Kasumi-1 (cell line): Measurements from ENCODE around the gene ANKS1A.
A peak's percentile ranks its signal among the peaks of the same experiment; 100 is the strongest.
"Not testable (repeated sequence)": the region's sequence is repeated elsewhere in the genome, so short reads cannot be mapped to it uniquely, and the experiment has no call there.

ENCODE experiments used
- DNase-seq, 2 experiments: peaks; one replicate each; lab custom pipeline; 2025; lab: John Stamatoyannopoulos, UW

Gene ANKS1A

DNA sequence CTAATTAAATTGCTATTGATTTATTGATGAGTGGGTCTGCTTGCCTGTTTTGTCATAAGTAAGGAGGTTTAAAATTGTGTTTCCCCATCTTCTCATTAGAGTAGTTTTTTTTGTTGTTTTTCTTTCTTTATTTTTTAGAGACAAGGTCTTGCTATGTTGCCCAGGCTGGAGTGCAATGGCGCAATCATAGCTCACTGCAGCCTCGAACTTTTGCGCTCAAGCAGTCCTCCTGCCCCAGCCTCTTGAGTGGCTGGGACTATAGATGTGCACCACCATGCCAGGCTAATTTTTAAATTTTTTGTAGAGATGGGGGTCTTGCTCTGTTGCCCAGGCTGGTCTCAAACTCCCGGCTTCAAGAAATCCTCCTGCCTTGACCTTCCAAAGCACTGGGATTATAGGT is 31.0 kb downstream of the ANKS1A start:
- no peak for DNase-seq

DNA sequence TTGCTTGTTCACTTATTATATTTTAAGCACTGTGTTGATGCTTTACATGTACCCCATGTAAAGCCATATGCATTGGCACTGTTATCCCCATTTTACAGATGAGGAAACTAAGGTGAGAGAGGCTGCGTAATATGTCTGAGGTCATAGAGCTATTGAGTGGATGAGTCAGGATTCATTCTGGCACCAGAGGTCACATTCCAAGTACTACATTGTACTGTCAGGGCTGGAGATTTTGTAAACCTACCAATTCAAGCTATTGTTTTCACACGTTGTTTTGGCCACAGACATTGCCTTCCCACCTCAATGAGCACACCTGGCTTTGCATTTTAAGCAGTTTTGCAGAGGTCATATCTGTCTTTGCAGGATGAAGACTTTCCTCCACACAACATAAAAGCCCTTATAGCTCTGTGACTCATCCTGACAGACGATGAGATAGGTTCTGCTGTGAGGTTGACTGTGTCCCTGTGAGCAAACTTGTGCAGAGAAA is 33.2 kb downstream of the ANKS1A start:
- no peak for DNase-seq

DNA sequence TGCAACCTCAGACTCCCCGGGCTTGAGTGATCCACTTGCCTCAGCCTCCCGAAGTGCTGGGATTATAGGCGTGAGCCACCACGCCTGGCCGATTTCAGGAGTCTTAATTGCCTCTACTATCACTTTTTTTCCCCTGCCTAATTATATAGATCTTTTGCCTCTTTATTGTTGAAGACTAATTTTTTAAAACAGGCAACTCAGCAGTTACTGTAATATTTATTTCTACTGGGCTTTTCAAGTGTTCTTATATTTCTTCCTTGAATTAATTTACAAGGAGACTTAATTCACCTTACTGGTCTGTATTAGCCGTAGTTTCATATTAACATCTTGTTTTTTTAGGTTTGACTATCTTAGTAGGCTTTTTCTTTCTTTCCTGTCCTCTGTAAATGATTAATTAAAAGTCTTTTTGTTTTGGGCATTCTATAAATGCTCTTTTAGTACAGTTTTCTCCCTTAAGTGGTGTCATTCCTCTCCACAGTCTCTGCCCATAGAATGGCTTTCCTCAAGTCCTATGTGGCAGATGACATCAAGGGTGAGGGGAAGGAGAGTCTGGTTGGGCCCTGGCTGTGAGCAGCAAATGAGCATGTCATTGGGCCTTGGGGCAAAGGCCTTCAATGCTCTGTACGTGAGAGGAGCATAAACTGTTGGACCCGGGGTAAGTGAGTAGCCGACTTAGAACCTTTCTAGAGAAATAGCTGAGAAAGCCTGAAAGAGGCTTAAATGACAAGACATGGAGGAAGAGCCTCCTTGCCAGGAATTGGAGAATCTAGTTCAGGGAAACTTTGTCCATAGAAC is 36.0 kb downstream of the ANKS1A start:
- no peak for DNase-seq

DNA sequence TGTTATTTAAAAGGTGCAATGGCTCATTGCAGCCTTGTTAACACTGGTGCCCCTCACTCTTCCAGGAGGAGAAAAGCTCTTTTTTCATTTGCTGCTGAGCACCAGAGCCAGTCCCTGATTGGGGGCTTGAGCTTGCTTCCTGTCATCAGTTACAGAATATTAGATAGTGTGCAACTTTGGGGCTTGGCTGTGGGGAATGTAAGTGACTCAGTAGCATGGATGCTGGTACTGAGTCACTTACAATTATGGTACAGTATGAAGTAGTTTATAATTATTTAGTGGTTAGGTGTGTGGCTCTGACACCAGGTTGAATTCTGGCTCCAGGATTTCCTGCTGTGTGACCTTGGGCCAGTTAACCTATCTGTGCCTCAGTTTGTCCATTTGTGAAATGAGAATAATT is 37.6 kb downstream of the ANKS1A start:
- DNase-seq, result no peak

DNA sequence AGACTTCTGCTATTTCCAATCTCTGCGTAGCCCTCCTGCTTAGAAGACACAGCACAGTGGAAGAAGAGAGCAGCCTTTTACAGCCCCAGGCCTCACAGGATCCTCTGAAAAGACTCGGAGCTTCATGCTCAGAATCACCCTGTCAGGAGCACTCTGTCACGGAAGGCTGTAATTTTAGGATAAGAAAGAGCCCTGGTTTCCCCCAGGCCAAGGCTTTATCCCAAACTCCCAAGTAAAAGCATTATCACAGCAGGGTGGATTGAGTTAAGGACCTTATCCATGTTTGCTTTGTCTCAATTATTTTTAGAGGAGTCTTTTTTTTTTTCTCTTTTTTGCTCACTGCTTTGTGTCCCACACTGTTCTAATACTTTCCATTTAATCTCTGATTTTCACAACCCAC is 39.2 kb downstream of the ANKS1A start:
- no peak for DNase-seq

DNA sequence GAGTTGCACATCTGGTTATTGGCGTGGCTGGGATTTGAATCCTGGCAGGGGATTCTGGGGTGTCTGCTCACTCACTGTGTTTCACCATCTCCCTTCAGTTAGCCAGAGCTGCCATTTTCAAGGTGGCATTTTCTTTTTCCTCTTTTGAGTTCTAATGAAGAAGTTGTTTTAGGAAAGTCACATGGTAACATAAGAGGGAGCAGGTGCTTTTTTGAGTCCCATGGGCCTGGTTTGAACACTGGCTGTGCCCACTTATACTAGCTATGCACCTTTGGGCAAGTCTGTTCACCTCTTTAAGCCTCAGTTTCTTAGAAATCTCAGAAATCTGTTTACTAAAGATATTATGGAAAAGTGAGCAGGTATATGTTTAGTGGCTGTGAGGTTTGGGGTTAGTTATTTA is 39.6 kb downstream of the ANKS1A start:
- DNase-seq, result no peak

DNA sequence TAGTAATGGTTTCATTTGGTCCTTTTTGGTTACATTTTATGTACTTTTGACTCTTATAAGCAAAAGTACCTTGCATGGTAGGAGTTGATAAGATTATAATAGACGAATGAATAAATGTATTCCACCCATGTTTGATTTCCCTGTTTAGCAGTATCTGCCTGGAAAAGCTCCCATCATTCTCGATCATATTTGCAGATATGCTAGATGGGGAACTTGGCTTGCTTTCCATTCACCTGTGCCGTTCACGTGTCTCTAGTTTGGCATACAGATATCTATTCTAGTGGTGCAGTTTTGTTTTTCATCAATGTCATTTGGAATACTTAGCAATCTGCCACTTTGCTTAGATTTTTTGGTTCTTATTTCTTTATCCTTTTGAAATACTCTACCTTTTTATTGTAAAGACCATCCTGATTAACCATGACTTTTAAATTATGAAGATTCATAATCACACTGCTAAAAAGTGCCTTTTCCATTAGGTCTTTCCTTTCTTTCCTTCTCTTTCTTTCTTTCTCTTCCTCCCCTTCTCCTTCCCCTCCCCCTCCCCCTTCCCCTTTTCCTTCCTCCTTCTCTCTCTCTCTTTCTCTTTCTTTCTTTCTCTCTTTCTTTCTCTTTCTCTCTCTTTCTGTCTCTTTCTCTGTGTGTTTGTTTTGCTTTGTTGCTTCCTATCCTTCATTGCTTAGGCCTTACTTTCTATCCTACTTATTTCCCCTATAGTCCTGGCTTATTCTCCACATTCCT is 40.4 kb downstream of the ANKS1A start:
- no peak for DNase-seq

DNA sequence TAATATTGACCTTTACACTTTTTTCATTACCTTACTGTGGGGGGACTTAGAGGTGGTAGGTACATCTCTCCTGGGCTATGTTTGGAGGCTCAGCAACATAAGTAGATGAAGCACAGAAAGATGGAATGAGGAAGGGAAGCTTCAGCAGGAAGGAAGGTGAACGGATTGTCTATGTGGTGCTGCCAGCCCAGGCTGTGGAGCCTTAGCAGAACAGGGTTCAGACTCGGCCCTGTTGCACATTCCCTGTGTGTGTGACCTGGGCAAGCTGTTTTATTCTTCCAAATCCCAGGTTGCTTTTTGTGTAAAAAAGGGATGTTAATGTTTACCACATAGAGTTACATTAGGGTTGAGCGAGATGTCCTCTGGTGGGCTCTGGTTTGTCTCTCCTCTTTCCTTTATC is 41.2 kb downstream of the ANKS1A start:
- DNase-seq, result no peak

DNA sequence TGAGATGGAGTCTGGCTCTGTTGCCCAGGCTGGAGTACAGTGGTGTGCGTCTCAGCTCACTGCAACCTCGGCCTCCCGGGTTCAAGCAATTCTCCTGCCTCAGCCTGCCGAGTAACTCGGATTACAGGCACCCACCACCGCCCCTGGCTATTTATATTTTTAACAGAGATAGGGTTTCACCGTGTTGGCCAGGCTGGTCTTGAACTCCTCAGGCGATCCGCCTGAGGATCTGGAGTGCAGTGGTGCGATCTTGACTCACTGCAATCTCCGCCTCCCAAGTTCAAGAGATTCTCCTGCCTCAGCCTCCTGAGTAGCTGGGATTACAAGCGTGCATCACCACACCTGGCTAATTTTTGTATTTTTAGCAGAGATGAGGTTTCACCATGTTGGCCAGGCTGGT is 43.1 kb downstream of the ANKS1A start:
- not testable (repeated sequence) for DNase-seq

DNA sequence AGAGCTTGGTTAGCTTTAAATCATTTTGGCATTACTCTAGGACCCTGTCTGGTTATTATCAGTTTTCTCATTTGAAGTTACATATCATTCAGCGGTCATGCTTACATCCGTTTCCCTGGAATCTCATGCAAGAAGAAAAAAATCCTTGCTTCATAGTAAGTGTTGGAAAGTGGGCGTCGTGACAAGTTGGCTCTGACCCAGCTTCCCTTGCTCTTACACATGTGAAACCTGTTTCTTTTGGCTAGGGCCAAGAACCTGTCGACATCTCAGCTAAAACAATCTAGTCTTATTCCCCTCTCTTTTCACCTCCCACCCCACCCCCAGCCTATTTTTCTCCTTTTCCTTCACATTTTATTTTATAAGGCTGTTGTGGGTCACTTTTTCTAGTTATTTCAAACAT is 45.5 kb downstream of the ANKS1A start:
- DNase-seq, result no peak

DNA sequence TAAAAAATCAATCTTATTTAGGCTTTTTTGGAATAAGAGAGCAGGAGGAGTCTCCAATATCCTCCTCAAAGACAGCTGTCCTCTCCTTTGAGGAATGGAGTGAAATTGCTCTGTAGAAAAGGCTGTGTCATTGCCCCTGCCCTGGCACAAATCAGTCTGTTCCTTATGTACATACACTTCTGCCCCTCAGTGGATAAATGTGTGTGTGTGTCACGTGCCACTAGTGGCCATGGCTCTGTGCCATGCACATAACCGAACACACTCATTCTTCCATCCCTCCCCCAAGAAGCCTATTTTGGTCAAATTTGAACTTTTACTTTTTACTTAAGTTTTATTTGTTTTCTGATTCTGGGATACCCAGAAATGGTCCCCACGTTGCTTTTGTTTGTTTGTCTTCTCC is 49.2 kb downstream of the ANKS1A start:
- no peak for DNase-seq

DNA sequence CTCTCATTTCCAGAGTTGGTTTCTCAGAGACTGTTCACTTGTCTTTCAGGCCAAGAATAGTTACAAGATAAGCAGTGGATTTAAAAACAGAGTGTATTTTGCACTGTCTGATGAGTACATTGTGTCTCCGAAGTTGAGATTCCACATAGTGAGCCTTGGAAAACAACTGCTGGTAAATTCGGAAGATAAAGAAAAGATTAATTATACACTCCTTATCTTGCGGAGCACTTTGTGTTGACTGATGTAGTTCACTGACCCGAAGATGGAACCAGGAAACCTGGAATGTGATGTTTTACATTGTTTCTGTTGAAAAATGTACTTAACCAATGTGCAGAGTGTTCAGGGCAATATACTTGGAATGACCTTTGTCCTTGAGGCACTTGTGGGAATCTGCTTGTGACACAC is 51.0 kb downstream of the ANKS1A start:
- DNase-seq, result no peak

DNA sequence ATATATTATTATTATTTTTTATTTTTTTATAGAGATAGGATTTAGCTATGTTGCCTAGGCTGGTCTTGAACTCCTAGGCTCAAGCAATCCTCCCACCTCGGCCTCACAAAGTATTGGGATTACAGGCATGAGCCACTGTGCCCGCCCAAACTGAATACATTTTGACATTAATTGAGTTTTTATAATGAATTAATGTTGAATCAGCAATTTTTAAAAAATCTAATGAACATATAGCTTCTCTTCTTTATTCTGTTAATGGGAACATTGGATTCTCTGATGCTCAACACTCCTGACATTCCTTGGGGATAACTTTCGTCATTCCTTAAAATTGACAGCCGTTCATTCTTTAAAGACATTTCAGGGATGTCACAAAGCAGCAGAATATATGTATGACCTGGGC is 52.4 kb downstream of the ANKS1A start:
- no peak for DNase-seq

DNA sequence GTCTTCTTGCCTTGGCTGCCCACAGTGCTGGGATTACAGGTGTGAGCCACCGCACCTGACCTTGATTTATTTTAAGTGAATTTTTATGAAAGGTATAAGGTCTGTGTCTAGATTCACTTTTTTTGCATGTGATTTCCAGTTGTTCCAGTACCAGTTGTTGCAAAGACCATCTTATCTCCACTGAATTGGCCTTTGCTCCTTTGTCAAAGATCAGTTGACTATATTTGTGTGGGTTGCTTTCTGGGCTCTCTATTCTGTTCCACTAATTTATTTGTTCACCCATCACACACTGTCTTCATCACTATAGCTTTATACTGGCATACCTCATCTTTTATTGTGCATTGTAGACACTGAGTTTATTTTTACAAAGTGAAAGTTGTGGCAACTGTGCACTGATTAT is 56.3 kb downstream of the ANKS1A start:
- DNase-seq, result no peak

DNA sequence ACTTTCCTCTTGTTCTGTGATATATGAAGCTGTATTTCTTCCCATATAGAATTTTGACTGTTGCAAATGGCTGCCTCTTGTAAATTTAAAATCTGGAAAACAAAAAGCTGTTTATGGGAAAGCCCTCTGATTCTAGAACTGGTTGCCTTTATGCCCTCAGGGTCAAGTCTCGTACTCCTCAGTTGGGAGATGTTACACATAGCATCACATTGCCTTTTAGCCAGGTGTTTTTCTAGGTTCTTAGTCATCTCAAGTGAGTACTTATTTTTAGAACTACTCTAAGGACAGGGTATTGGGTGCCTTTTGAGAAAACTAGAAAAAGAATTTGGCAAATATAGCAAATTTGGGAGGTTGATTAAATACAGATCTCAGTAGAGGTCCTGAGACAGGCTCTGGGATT is 58.5 kb downstream of the ANKS1A start:
- no peak for DNase-seq

DNA sequence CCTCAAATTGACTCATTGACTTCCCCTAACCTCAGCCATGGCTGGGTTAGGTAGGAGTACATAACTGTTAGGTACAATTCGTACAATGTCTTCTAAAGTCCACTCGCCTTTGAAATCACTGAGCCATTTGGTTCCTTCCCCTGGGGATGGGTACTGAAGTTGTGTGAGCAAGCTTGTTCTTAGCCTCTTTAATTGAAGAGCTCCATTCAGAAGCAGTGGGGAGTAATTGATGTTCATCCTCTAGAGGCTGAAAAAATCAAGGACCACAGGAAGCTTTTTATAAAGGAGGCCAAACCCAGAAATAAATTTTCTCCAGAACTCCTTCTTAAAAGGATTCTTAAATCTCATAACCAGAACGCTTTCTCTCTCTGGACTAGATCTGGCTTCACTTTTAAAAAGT is 60.6 kb downstream of the ANKS1A start:
- no peak for DNase-seq

DNA sequence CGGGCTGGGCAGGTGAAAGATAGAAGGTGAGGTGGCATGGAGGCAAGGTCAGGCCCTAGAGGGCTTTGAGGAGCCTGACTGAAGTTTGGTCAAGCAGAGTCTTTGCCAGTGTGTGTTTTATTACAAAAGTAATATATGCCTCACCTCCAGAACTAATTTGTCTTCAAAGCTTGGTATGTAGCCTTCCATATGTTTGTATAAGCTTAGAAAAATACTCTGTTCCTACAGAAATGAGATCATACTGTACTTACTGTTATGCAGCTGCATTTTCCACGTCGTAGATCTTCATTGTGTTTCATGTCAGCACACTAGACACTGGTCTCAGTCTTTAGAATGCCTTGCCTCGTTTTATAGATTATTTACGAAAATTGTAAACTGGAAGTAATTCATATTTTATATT is 61.8 kb downstream of the ANKS1A start:
- no peak for DNase-seq

DNA sequence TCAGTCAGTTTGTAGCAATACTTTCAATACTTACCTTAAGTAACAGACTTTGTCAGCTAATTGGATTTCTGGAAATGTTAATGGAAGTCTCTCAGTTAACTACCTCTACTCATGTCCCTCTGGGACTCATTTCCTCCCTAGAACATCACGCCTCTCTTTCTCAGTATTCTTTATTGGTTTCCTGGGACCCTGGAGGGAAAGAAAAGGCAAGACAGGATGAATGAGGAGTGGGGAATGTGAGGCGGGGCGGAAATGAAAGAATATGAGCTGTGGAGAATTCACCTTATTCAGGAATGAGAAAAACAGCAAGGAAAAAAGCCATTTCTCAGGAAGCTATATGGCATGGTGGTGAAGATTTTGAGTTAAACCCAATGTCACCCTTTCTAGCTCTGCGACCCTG is 62.7 kb downstream of the ANKS1A start:
- no peak for DNase-seq

DNA sequence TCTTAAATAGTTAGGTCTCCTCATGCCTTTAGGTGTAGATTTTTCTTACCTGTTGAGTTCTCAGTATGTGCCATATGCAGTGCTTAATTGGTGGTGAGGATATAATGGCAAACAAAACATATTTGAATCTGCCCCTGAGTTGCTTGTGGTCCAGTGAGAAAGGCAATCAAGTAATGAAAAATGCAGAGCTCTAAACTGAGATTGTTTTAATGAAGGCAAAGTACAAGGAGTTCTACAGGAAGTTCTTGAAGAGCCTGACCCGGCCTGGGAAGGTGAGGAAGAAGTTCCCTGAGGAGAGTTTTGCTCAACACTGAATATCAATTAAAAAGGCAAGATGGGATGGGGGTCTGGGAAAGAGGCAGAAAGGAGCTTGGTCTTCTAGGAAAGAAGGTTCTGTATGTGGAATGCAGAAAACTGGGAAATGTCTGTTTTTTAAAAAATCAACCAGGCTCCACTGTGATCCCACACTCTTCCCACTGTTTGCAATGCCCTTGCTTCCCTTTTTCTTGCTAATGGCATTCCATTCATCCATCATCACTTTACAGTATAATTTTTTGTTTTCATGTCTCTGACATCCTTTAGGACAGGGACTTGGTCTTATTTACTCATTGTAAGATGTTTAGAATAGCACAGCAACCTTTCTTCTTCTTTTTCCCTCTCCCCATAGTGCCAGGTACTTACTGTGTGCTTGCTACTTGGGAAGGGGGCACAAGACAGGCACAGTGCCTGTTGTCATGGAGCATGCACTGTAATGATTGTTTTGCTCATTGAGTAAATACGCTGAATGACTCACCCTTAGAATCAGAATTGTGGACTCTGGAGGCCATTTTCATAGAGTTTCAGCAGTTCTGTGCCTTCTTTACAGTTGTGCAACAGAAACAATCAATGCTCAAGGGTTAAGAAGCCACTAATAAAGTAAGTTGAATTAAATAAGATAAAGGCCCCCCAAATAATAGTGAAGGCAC is 64.3 kb downstream of the ANKS1A start:
- DNase-seq, result no peak

DNA sequence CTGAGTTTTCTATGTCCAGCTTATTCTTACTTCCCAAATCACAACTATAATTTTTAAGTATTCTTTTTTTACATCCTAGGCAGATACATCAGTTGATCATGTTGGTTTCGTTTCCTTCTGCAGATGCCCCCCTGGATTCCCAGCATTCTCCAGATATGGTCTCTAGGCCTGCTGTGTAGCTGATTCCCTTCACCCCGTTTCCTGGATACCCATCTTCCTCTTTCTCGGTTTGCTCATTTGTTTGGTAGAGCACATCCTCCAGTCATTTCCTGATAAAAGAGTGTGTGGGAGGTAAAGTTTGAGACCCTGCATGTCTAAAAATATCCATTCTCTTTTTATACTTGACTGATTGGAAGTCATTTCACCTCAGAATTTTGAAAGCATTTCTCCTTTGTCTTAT is 66.4 kb downstream of the ANKS1A start:
- DNase-seq, result peak; percentile 92 to 96

DNA sequence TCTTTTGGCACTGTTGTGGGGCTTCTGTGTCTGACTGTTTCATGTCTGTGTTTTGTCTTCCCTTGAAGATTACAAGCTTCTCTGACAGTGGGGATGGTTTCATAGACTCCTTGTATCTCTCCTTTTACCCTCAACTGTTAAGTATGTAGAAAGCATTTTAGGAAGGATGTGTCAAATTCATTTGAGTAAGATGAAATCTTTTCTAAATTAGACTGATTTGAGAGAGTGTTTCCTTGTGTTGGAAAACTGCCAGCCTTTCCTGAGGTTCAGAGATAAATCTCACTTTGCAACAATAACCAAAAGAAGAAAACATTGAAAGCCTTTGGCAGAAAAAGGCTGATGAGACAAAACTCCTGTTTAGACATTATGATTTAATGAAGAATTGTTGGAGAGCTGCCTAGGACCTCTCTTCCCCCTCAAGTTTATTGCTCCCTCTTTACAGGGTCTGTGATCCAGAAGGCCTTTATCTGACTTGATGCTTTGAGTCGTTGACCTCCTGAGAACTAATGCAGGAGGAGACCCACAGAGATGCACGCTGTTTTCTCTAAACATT is 68.3 kb downstream of the ANKS1A start:
- no peak for DNase-seq

DNA sequence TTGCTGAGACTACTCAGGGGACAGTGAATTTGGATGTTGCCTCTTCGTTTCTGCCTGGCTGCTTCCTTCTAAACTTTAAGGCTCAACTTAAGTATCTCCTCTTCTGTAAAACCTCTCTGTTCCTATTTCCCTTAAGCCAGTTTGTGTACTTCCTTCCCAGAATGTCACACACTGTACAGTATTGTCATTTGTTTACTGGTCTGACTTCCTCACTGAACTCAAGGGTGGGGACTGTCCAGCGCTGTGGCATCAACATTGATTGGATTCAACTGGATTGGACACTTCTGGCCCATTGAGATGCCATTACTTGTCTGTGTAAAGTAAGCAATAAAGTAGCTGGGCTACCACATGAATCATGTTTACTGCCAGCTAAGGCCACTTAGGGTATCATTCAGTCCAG is 69.7 kb downstream of the ANKS1A start:
- DNase-seq, result no peak
